Central memory CD8-positive, alpha-beta T cell (primary cell): ENCODE data around the gene FUT8.

Experiments used
- ATAC-seq: fragments of 150-1000 bp; cut with Tn5 transposase; replicated peaks from 2 replicates; pipeline ENCODE4 v1.10.0; 2022; ENCODE audit warnings: mild to moderate bottlenecking, moderate FRiP score, moderate number of reproducible peaks; ENCODE audit not compliant: poor library complexity, severe bottlenecking; ENCODE audit errors: extremely low read depth
- DNase-seq, 2 donors: peaks; one replicate each; pipeline ENCODE4 v3.0.0; 2021; ENCODE audit warnings: low spot score in 2 of 2
- H3K27ac Mint-ChIP-seq: one replicate; pipeline ENCODE4 v1.8.0; 2022; ENCODE audit warnings: low read depth, mild to moderate bottlenecking, moderate library complexity, mixed read lengths
- H3K27me3 Mint-ChIP-seq: one replicate; pipeline ENCODE4 v1.8.0; 2022; ENCODE audit warnings: mixed read lengths
- H3K36me3 Mint-ChIP-seq: one replicate; pipeline ENCODE4 v1.8.0; 2022; ENCODE audit warnings: mild to moderate bottlenecking, moderate library complexity, mixed read lengths; ENCODE audit not compliant: insufficient read depth
- H3K4me1 Mint-ChIP-seq: one replicate; pipeline ENCODE4 v1.8.0; 2022; ENCODE audit warnings: mixed read lengths
- H3K4me3 Mint-ChIP-seq: one replicate; pipeline ENCODE4 v1.8.0; 2022; ENCODE audit warnings: mild to moderate bottlenecking, moderate library complexity, mixed read lengths
- H3K9me3 Mint-ChIP-seq: one replicate; pipeline ENCODE4 v1.8.0; 2022; ENCODE audit warnings: mixed read lengths

The FUT8 gene

GRCh38 chr14:65772466-65772865, 359.9 kb downstream of the FUT8 start:
- Mint-ChIP-seq H3K4me3 (no peak overlapping the region), H3K36me3 (no peaks in the 10 kb centered on the region), H3K9me3 (no peaks in the 10 kb centered on the region), H3K4me1 (no peaks in the 10 kb centered on the region), H3K27me3 (no peaks in the 10 kb centered on the region), H3K27ac (no peak overlapping the region)
- no peak for DNase-seq
- ATAC-seq = no peak

GRCh38 chr14:65772921-65773574, 360.5 kb downstream of the FUT8 start:
- no peaks in the 10 kb centered on the region for H3K4me1 Mint-ChIP-seq
- no peak overlapping the region for H3K27ac Mint-ChIP-seq
- no peaks in the 10 kb centered on the region for H3K9me3 Mint-ChIP-seq
- H3K4me3 Mint-ChIP-seq = no peak overlapping the region
- H3K36me3 Mint-ChIP-seq = no peaks in the 10 kb centered on the region
- H3K27me3 Mint-ChIP-seq = no peaks in the 10 kb centered on the region
- DNase-seq (no peak), ATAC-seq (no peak)

GRCh38 chr14:65774041-65774440, 361.5 kb downstream of the FUT8 start:
- Mint-ChIP-seq H3K9me3 (no peaks in the 10 kb centered on the region), H3K27ac (no peak overlapping the region), H3K4me3 (no peak overlapping the region), H3K27me3 (no peaks in the 10 kb centered on the region), H3K36me3 (no peaks in the 10 kb centered on the region), H3K4me1 (no peaks in the 10 kb centered on the region)
- ATAC-seq = no peak
- DNase-seq = no peak

GRCh38 chr14:65776193-65776852, 363.8 kb downstream of the FUT8 start:
- Mint-ChIP-seq H3K36me3 (peaks cover 2% of the 10 kb centered on the region), H3K4me1 (no peaks in the 10 kb centered on the region), H3K27ac (no peak overlapping the region), H3K4me3 (no peak overlapping the region), H3K9me3 (no peaks in the 10 kb centered on the region), H3K27me3 (no peaks in the 10 kb centered on the region)
- no peak for ATAC-seq
- DNase-seq = no peak

- Mint-ChIP-seq H3K27me3 (peaks cover 21% of the 10 kb centered on the region), H3K4me1 (no peaks in the 10 kb centered on the region), H3K9me3 (no peaks in the 10 kb centered on the region), H3K36me3 (peaks cover 2% of the 10 kb centered on the region), H3K4me3 (no peak overlapping the region), H3K27ac (no peak overlapping the region)
- no peak for ATAC-seq
- no peak for DNase-seq
These were observed 368.0 kb downstream of the FUT8 start for GRCh38 chr14:65780566-65780965.

- no peak for DNase-seq
- H3K27ac Mint-ChIP-seq = no peak overlapping the region
- H3K4me1 Mint-ChIP-seq = no peaks in the 10 kb centered on the region
- H3K4me3 Mint-ChIP-seq = no peak overlapping the region
- peaks cover 2% of the 10 kb centered on the region for H3K36me3 Mint-ChIP-seq
- peaks cover 33% of the 10 kb centered on the region for H3K27me3 Mint-ChIP-seq
- no peak for ATAC-seq
- no peaks in the 10 kb centered on the region for H3K9me3 Mint-ChIP-seq
These were observed 370.6 kb downstream of the FUT8 start for GRCh38 chr14:65783101-65783500.

GRCh38 chr14:65783576-65783975, 371.0 kb downstream of the FUT8 start:
- DNase-seq (no peak), ATAC-seq (no peak)
- Mint-ChIP-seq H3K36me3 (peaks cover 2% of the 10 kb centered on the region), H3K4me3 (no peak overlapping the region), H3K9me3 (no peaks in the 10 kb centered on the region), H3K27ac (no peak overlapping the region), H3K4me1 (no peaks in the 10 kb centered on the region), H3K27me3 (peaks cover 33% of the 10 kb centered on the region)

GRCh38 chr14:65784574-65784973, 372.0 kb downstream of the FUT8 start:
- Mint-ChIP-seq H3K27me3 (peaks cover 33% of the 10 kb centered on the region), H3K36me3 (no peaks in the 10 kb centered on the region), H3K4me3 (no peak overlapping the region), H3K4me1 (no peaks in the 10 kb centered on the region), H3K27ac (no peak overlapping the region), H3K9me3 (no peaks in the 10 kb centered on the region)
- no peak for DNase-seq
- ATAC-seq = no peak

GRCh38 chr14:65787461-65787860, 374.9 kb downstream of the FUT8 start:
- no peak for ATAC-seq
- H3K4me1 Mint-ChIP-seq = no peaks in the 10 kb centered on the region
- H3K36me3 Mint-ChIP-seq = no peaks in the 10 kb centered on the region
- H3K4me3 Mint-ChIP-seq = no peak overlapping the region
- peaks cover 33% of the 10 kb centered on the region for H3K27me3 Mint-ChIP-seq
- no peak overlapping the region for H3K27ac Mint-ChIP-seq
- no peak for DNase-seq
- no peaks in the 10 kb centered on the region for H3K9me3 Mint-ChIP-seq

- ATAC-seq = no peak
- H3K36me3 Mint-ChIP-seq = no peaks in the 10 kb centered on the region
- DNase-seq = no peak
These were observed 376.3 kb downstream of the FUT8 start for GRCh38 chr14:65788876-65789275.

GRCh38 chr14:65789363-65789762, 376.8 kb downstream of the FUT8 start:
- H3K36me3 Mint-ChIP-seq = no peaks in the 10 kb centered on the region
- no peak for ATAC-seq
- H3K4me1 Mint-ChIP-seq = no peaks in the 10 kb centered on the region
- H3K4me3 Mint-ChIP-seq = no peak overlapping the region
- H3K9me3 Mint-ChIP-seq = no peaks in the 10 kb centered on the region
- peaks cover 24% of the 10 kb centered on the region for H3K27me3 Mint-ChIP-seq
- no peak overlapping the region for H3K27ac Mint-ChIP-seq
- no peak for DNase-seq

More at GRCh38 chr14:65788876-65789275, 376.3 kb downstream of the FUT8 start:
- H3K9me3 Mint-ChIP-seq = no peaks in the 10 kb centered on the region
- peaks cover 29% of the 10 kb centered on the region for H3K27me3 Mint-ChIP-seq
- H3K4me1 Mint-ChIP-seq = no peaks in the 10 kb centered on the region
- H3K4me3 Mint-ChIP-seq = no peak overlapping the region
- H3K27ac Mint-ChIP-seq = no peak overlapping the region

GRCh38 chr14:65790172-65790815, 377.8 kb downstream of the FUT8 start:
- H3K4me1 Mint-ChIP-seq = no peaks in the 10 kb centered on the region
- H3K9me3 Mint-ChIP-seq = no peaks in the 10 kb centered on the region
- H3K36me3 Mint-ChIP-seq = no peaks in the 10 kb centered on the region
- no peak for DNase-seq
- no peak for ATAC-seq
- no peak overlapping the region for H3K27ac Mint-ChIP-seq
- peaks cover 15% of the 10 kb centered on the region for H3K27me3 Mint-ChIP-seq
- no peak overlapping the region for H3K4me3 Mint-ChIP-seq
